Measurements from ENCODE around the gene TEPSIN. TPM values are rescaled to one million over a fixed set of nuclear protein-coding genes. Genes with fewer than 3 reads are reported as not detected.
A peak's percentile ranks its signal among the peaks of the same experiment; 100 is the strongest.

TEPSIN gene
- total and polyA plus RNA-seq, 11 donors: 6.8 to 16.0 (median 10.4) TPM

DNA sequence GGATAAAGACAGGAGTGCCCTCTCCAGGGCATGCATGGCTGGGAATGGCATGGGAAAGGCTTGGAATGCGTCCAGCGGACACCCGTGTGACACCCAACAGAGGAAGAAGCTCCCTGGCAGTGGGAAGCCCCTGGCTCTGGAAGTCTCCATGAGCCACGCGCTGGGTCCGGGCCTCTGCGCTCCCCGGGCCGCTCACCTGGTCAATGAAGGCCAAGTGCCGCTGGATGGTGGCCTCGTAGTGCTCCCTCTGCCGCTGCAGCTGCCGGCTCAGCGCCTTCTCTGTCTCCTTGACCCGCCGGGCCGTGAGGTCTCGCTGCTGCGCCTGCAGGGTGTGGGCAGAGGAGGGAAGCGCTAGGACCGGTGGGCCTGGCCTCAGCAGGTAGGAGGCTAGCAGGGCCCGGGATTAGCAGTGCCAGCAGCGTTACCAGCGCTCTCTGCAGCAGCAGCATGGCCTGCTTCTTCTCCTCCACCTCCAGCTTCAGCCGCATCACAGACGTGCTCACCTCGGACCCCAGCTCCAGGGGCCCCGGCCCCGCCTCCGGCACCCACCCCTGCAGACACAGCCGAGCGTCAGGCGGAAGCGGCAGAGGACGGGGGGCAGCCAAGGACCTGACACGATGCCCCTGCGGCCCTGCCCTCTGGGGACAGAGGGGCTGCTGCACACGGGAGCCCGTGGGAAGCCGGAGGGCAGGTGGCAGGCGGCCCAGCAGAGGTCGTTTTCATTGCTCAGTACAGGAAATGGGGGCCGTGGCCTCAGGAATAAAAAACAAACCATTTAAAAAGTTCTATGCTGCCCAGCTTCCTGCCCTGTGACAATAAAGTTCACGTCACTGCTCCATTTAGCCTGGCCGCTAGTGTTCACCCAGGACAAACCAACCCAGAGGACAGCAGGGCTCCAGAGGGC lies 42.1 kb downstream of the TEPSIN start:
- peak in 1 of 4 donors; percentile 55 for ATAC-seq
- Histone ChIP-seq H3K27me3 (no peaks in the 10 kb centered on the region), H3K36me3 (peaks cover 0 to 31% (median 3%) of the 10 kb centered on the region in 9 donors), H3K4me1 (peaks cover 0 to 43% (median 12%) of the 10 kb centered on the region in 12 donors), H3K9me3 (no peaks in the 10 kb centered on the region), H3K27ac (peak overlapping the region in 9 of 12 donors; percentile 25 to 71 (median 50)), H3K4me3 (peak overlapping the region in 7 of 12 donors; percentile 22 to 44 (median 31))
- intact Hi-C loops (cut with DNase I): no loop called here
- peak in 3 of 12 donors; percentile 8 to 33 (median 14) for TF ChIP-seq CTCF (IDR thresholded peaks at IDR 0.05)
- no peak for TF ChIP-seq POLR2A (IDR thresholded peaks at IDR 0.05)
- peak in 1 of 5 donors; percentile 40 for DNase-seq
- 76 to 87% (median 83%) methylated on average over 23 to 45 of the region's 45 CpGs for WGBS, 4 donors

GRCh38 chr17:81195941-81196495 lies 42.8 kb downstream of the TEPSIN start:
- Histone ChIP-seq H3K27ac (peak overlapping the region in 7 of 12 donors; percentile 8 to 76 (median 67)), H3K27me3 (no peaks in the 10 kb centered on the region), H3K9me3 (no peaks in the 10 kb centered on the region), H3K4me3 (no peak overlapping the region), H3K4me1 (peaks cover 0 to 43% (median 12%) of the 10 kb centered on the region in 12 donors), H3K36me3 (peaks cover 0 to 36% (median 3%) of the 10 kb centered on the region in 9 donors)
- no peak for ATAC-seq
- no peak for TF ChIP-seq CTCF (IDR thresholded peaks at IDR 0.05)
- no peak for TF ChIP-seq POLR2A (IDR thresholded peaks at IDR 0.05)
- intact Hi-C loops (cut with DNase I): no loop called here
- no peak for DNase-seq
- 85 to 91% (median 90%) methylated on average over 6 to 14 of the region's 14 CpGs for WGBS, 4 donors

GRCh38 chr17:81194941-81195901 lies 43.6 kb downstream of the TEPSIN start:
- H3K4me1 ChIP-seq: peaks cover 0 to 43% (median 12%) of the 10 kb centered on the region in 12 donors
- ATAC-seq (peak; percentile 80 to 90 (median 87)), DNase-seq (peak; percentile 39 to 87 (median 79))
- WGBS, 4 donors: 73 to 80% (median 76%) methylated on average over 28 to 37 of the region's 37 CpGs
- no peak overlapping the region for H3K4me3 ChIP-seq
- no peaks in the 10 kb centered on the region for H3K9me3 ChIP-seq
- intact Hi-C loops (cut with DNase I): loop anchor here in 1 of 10 donors (5.0 kb wide), 1 partner anchor 48 kb away; no protein-coding TSS in a partner anchor
- TF ChIP-seq POLR2A (IDR thresholded peaks at IDR 0.05) (no peak), CTCF (IDR thresholded peaks at IDR 0.05) (no peak)
- peaks cover 0 to 38% (median 3%) of the 10 kb centered on the region in 9 donors for H3K36me3 ChIP-seq
- H3K27ac ChIP-seq: peak overlapping the region in 11 of 12 donors; percentile 26 to 76 (median 64)
- H3K27me3 ChIP-seq: no peaks in the 10 kb centered on the region

All from heart left ventricle (tissue), 16 donors.